GM18861 (cell line): ENCODE data around the gene AIP.

ENCODE experiments used
- ATAC-seq: cut with Tn5 transposase; IDR thresholded peaks from one replicate; pipeline ENCODE4 v1.9.1; 2021; ENCODE audit not compliant: unreplicated experiment

The AIP gene

DNA sequence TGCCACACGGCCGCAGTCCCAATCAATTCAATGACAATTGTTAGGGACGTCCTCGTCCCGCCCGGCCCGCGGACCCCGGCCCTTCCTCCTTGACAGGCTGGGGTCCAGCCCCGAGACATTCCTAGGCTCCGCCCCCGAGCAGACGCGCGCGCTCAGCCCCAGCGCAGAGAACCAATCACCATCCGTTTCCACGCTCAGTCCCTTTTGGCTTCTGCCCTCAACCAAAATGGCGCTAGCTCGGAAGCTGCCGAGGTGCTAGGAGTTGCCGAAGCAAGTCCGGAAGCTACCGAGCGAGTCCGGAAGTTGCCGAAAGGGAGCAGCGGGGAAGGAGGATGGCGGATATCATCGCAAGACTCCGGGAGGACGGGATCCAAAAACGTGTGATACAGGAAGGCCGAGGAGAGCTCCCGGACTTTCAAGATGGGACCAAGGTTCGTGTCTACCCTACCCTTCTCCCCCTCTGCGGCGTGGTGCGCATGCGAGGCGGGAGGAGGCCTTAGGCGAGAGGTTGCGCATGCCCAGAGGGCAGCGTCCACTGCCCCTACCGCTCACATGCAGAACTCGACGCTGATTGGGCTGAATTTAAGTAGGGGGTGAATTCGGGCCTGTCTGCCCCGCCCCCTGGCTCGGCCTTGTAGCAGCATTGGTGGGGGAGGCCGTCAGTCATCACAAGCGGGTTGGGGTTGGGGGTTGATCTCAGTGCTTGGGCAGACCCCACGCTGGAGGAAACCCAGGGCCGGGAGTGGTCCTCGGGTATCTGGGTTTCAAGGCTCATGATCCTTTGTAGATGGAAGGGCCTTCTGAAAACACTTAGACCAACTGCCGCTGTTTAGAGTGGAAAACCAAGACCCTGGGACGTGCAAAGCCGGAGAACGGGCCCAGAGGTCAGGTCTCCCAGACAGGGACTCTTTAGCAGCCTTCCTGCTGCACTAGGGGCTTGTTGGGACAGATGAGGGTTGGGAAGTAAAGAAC is at the start of gene AIP:
Gene AIP (plus strand): TSS at position 200 of the 972 bp plus-strand sequence. CDS start 133 bp downstream, at position 333.
- peak; percentile 56 for ATAC-seq

DNA sequence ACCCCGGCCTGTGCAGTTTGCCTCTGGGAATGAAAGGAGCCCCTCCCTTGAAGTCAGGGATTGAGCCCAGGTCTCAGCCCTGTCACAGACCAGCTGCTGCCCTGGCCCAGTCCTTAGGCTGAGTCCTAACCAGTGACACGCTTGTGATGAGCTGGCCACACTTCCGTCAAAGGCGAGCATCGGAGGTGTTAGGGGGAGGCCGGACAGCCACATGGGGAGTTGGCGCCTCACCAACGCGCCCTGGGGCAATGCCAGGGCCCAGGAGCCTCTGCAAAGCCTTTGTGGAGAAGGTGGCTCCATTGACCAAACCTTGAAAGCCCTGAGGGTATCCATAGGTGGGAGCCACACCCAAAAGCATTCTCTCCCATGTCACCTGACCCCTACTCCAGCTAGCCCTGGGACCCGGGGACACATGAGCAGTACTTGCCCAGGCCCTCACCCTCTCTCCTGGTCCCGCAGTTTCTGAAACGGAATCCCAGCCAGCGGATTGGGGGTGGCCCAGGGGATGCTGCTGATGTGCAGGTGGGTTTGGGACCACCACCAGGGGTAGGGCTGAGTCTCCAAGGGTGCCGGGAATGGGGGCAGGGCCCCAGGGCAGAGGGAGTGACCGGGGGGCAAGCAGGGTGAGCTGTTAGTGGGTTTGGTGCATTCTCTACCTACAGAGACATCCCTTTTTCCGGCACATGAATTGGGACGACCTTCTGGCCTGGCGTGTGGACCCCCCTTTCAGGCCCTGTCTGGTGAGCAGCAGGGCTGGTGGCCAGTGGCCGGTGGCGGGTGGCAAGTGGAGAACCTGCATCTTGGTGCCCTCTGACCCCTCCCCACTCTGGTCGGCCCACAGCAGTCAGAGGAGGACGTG is 49.1 kb upstream of the AIP start:
- no peak for ATAC-seq

DNA sequence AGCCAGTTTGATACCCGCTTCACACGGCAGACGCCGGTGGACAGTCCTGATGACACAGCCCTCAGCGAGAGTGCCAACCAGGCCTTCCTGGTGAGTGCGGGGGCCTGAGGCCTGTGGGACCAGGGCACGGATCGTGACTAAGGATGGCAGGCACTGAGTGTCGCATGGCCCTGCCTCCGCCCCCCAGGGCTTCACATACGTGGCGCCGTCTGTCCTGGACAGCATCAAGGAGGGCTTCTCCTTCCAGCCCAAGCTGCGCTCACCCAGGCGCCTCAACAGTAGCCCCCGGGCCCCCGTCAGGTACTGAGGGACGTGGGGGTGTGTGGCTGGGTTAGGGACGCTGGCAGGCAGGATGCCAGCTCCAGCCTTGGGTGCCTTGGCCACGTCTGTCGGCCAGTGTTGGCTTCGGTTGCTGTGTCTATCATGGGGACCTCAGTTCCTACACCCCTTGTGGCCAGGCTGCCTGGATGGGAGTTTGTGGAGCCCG is 48.4 kb upstream of the AIP start:
- no peak for ATAC-seq

DNA sequence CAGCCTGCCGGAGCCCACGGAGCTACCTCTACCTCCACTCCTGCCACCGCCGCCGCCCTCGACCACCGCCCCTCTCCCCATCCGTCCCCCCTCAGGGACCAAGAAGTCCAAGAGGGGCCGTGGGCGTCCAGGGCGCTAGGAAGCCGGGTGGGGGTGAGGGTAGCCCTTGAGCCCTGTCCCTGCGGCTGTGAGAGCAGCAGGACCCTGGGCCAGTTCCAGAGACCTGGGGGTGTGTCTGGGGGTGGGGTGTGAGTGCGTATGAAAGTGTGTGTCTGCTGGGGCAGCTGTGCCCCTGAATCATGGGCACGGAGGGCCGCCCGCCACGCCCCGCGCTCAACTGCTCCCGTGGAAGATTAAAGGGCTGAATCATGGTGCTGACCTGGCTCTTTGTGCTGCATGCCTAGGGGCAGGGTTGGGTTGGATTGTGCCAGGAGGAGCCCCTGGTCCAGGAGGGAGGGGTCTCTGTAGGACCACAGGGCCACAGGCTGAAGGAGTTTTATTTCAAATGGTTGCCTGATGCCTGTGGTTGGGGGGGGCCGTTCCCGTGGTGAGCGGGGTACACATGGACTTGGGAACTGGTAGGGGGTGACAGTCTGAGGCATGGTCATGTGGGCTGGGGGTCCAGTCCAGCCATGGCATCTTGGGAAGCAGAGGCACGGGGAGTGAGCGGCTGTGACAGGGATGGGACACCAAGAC is 47.6 kb upstream of the AIP start:
- no peak for ATAC-seq

DNA sequence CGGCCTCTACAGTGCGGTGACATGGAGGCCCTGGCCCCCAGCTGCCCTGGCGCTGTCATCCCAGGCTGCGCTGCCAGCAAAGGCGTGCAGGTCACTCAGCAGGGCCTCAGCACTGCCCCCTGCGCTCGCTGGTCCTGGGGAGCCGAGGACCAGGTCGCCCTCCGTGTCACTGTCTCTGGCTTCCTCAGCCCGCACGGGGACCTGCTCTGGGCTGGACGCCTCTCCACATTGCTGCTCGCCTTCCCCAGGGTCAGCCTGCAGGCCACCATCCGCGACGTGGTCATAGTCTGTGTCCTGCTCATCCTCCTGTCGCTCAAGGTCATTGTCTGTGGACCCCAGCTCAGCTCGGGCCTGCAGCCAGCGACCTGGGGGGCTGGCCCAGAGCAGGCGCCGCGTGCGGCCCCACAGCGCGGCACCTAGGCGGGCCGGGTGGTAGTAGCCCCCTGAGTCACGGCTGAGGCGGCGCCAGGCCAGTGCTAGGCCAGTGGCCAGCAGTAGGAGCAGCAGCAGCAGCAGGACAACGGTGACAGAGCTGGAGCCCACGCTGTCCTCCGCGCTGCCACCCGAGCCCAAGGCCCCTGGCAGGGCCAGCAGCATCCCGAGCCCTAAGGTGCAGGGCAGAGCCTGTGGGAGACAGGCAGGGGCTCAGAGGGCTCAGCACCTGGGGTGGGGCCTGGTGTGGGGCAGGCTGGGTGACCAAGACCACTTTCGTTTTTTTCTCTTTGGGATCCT is 46.9 kb upstream of the AIP start:
- ATAC-seq, result no peak

DNA sequence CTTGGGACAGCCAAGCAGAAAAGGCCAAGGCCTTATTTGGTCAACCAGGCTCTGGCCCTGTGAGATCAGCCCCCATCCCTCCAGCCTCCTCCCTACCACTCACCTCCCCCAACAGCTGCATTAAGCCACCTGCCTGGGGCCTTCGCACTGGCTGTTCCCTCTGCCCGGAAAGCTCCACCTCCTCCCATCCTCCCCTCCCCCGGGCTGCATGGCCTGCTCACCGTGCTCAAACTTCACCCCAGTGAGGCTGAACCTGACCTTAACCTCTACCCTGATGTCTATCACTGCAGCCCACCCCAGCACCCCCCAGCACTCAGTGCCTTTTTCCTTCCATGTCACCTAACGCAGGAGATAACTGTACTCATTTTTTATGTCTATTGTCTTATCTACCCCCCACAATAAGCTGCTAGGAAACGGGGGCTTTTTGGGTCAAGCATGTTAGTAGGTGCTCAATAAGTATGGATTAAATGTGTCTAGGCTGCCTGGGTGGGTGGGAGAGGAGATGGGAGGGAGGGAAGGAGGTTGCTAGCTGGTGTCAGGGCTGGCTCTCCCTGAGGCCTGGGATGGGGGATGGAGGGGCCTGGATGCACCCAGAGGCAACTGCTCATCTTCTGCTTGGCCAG is 46.3 kb upstream of the AIP start:
- ATAC-seq, result no peak

DNA sequence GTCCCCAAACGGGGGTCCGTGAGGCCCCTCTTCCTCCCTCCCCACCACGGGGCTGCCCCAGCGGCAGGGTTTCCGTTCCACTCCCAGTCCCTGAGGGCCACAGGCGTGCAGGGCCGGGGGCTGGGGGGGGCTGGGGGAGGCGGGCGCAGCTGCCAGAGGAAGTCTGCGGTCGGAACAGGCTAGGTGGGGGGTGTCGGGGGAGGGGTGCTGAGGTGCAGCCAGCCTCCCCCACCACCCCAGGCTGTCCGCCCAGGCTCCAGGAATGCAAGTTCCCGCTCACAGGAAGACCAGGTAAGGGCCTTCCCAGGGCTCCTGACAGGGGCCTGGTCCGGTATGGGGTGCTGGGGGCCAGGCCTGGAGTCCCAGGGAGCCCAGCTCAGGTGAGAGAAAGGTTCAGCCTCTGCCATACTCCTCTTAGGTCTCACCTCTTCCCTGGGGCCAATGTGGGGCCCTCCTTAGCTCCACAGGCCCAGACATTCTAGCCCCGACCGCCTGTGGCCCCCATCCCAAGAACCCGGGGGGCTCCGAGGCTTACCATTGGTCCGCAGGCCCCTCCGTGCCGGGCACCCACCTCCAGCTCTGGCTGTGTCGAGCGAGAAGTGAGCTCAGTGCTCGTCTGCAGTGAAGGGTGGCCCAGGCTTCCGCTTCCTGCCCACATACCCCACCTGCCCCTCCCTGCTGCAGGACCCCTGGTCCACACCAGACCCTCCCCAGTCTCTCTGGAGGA is 45.6 kb upstream of the AIP start, which contains the start of gene PTPRCAP:
Gene PTPRCAP (minus strand): TSS at position 601 of the 727 bp plus-strand sequence. CDS start 63 bp downstream, at position 538.
- ATAC-seq, result no peak

DNA sequence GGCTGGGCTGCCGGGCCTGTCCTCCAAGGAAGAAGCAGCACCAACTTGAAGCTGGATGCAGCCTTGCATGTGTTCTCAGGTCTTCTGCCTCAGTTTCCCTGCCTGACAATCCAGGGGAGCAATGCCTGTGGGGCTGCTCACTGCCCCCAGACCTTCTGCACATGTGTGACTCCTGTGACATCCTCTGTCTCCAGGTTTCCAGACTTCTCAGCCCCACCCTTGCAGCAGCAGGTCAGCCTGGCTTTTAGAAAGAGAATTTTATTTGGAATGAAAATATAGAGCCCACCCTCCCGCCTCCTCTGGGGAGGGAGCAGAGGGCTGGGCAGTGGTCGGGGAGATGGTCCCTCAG is 45.0 kb upstream of the AIP start:
- no peak for ATAC-seq

DNA sequence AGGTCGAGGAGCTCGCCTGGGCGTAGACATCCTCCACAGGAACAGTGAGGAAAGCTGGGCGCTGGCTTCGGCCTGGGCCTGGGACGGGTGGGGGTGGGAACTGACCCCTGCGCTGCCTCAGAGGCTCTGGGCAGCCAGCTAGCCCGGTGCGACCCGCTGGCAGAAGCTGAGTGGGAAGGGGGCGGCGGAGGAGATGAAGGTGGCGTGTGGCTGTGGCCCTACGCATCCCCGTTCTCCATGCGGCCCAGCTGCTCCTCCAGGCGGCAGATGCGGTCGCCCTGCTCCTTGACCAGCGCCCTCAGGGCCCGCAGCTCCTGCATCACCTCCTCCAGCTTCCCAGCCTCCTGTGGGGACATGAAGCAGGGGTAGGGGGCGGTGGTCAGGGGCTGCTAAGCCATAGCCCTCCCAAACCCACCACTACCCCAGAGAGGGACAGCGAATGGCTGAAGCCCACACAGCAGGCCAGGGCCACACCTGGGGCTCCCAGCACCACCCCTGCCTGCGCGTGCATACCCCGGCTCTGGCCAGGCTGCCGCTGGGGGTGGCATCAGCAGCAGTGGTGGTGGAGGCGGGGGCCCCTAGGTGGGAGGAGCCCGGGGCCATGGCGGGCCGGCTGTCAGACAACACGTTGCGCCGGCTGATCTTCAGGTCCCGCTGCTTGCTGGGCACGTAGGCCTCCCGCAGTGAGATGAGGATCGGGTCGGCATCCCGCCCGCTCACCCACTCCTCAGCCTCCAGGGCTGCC is 44.5 kb upstream of the AIP start:
- ATAC-seq, result no peak

DNA sequence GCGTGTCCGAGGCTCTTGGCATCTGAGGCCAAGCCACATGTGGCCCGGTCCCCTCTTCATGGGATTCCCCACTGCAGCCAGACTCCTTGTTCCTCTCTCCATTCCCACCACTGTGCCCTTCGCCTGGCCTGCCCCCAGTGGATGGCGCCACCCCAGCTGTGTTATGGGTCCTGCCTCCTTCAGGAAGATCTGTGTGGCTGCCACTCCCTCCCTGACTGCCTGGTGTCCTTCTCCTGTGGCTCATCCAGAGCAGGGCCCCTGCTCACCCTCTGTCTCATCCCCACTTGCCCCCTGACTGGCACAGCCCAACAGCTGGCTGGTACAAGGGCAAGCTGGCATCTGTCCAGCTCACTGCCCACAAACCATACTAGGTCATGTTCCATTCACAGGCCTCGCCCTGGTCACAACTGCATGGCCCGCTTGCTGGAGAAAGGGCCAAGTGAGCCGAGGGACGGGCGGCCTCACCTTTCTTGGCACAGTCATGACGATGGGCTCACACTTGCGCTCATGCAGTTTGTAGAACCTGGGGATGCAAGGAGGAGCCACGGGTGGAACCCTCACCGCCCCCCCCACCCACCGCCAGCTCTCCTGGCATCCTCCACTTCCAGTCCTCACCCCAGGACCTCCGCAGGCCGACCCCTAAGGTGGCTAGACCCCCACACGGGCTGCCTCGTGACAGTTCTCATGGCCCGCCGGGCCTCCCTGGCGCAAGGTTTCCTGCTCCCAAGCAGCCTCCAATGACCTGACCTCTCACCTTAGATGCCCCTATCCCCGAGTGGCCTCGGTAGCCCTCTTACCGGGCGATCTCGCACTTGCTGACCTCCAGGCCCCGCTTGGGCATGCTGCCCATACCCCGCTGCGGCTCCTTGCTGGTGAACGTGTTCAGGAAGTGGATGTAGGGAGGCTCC is 43.3 kb upstream of the AIP start:
- no peak for ATAC-seq

DNA sequence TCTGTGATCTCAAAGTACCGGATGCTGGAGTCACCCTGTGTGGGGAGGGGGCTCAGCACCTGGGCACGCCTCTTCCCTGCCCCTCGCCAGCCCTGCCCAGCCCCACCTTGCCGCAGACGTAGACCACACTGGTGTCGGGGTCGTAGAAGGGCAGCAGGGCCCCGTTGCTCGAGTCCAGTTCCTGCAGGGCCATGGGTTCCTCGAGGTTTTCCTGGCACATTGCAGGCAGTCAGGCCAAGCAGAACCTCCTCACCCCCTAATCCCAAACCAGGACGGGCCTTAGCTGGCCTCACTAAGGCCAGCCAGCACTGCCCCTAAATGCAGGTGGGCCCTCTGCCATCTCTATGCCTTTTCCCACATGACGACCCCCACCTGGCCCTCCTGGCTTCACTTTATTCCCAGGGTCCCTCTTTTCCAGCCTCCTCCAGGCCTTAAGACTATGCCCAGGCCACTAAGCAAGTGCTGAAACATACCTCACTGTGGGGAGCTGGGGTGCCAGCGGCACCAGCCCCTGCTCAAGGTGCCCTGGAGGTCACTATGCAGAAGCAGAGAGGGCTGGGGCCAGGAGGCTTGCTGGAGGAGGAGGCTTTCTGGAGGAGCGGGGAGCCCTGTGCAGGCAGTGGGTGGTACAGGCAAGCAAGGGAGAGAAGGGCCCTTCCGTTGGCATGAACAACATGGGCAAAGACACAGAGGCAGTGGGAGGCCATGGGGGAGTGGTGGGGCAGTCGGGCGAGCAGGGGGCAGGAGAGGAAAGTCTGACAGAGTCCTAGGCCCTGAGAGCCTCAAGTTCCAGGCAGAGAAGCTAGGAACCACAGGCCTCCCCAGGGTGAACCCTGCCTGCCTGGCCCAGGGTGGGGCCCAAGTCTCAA is 42.4 kb upstream of the AIP start:
- ATAC-seq, result no peak

DNA sequence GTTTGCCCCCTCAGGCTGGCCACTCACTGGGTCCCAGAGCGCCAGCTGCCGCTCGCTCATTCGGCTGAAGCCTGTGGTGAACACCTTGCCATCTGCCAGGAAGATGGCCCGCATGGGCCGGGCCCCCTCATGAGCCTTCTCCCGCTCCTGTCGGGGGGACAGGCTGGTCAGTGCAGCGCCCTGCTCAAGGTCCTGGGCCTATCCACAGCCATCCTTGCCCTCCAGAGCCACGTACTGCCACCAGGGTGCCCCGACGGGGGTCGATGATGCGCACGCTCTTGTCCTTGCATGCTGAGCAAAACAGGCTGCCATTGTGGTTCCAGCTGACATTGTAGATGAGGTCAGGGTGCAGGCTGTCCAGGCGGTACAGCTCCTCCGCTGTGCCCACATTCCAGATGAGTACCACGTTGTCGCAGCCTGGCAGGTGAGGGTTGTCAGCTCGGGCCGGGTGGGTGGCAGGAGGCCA is 41.7 kb upstream of the AIP start:
- no peak for ATAC-seq

DNA sequence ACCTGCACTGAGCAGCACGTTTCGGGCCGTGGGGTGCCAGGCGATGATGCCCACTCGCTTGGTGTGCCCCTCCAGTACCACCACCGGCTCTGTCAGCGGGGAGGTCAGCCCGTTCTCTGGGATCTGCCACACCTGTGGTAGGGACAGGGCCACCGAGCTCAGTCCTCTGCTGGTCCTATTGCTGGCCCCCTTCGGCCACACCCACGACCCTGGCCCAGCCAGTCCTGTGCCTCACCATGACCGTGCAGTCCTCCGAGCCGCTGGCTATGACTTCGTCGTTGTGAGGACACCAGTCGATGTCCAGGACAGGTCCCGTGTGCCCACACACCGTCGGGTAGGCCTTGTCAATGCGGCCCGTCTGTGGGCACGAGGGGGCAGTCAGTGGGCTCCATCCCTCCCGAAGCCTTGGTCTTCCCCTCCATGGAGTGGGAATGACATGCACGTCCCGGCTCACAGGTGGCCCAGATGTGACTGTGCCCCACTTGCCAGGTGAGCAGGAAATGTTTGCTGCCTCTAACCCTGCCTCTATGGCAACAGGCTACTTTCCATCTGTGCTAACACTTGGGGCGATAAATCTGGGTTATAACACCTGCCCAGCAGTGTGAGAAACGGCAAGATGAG is 41.0 kb upstream of the AIP start:
- no peak for ATAC-seq

DNA sequence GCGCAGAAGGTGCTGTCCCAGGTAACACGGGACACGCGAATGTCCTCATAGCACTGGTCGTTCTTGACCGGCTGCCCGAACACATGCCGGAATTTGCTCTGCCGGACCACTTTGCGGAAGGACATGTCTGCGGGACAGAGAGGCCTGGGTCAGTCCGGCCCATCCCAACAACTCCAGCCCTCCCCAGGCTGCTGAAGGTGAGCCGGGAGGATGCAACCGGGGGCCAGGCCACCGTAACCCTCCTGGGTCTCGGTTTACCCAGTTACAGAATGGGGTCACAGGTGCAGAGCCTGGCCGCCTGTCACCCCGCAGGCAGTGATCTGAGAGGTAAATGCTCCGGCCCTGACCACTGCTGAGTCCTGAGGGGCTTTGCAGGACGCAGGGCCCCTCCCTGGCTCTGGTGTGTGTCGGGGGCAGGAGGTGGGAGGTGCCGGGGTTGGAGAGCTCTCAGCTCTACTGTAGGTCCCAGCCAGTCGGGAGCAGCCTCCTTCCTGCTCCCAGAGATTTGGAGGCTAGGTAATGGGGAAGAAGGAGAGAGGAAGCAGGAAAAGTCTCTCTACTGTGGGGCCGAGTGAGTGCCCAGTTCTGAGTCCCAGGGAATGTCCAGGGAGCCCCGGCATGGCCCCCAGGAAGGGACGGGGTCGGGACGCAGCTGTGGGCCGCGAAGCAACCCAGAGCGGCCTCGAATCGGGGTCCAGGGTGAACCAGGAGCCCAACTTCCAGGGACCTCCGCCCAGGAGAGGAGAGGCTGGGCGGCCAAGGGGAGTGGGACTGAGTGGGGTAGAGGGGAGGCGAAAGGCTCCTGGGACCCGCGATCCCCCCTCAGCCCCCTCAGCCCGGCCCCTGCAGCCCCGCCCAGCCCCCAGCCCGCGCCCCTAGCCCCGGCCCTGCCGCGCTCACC is 40.1 kb upstream of the AIP start:
- no peak for ATAC-seq

DNA sequence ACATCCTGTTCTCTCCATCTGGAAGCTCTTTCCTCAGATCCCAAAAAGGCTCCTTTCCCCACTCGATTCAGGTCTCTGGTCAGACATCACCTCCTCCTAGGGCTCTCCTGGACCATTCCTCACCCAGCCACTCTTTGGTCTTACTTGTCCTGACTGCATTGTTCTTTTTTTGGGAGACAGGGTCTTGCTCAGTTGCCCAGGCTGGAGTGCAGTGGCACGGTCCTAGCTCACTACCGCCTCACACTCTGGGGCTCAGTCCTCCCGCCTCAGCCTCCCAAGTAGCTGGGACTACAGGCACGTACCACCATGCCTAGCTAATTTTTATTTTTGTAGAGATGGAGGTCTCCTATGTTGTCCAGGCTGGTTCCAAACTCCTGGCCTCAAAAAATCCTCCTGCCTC is 37.3 kb upstream of the AIP start:
- no peak for ATAC-seq
